Tibial artery (tissue), 4 donors: ENCODE data around the gene ZRANB2.

Experiments used
- DNase-seq, 2 donors: peaks; one replicate each; pipeline ENCODE4 v3.0.0-alpha.2; 2019
- H3K27ac ChIP-seq, 2 donors: fragments of 200-600 bp; sonication (generic) in 1 of 2; 1 replicate in 1 of 2; 2 replicates in 1 of 2; pipeline ENCODE4 v1.5.1; 2018 to 2019; ENCODE audit warnings: mild to moderate bottlenecking in 1 of 2
- H3K27me3 ChIP-seq, 2 donors: fragments of 200-600 bp; sonication (generic) in 1 of 2; one replicate each; pipeline versions ENCODE4 v1.5.1 to v1.6.0; 2016 to 2019
- H3K36me3 ChIP-seq, 3 donors: fragments of 200-600 bp; sonication (generic) in 2 of 3; one replicate each; pipeline ENCODE4 v1.5.1; 2016 to 2019; ENCODE audit warnings: mild to moderate bottlenecking in 2 of 3
- H3K4me1 ChIP-seq, 4 donors: fragments of 200-600 bp; sonication (generic) in 2 of 4; 1 replicate in 3 of 4; 2 replicates in 1 of 4; pipeline ENCODE4 v1.5.1; 2016 to 2019
- H3K4me3 ChIP-seq, 2 donors: fragments of 200-600 bp; sonication (generic) in 1 of 2; 1 replicate in 1 of 2; 2 replicates in 1 of 2; pipeline ENCODE4 v1.5.1; 2018 to 2019; ENCODE audit warnings: mild to moderate bottlenecking in 2 of 2
- H3K9me3 ChIP-seq, 3 donors: fragments of 200-600 bp; sonication (generic) in 1 of 3; one replicate each; pipeline ENCODE4 v1.5.1; 2016 to 2019
- intact Hi-C: fragments of 100-400 bp; cut with DNase I; formaldehyde crosslinking; loops from one replicate; pipeline ENCODE4 v1.15.0; 2023; ENCODE audit warnings: low total_unique reads
- TF ChIP-seq, protein P1 (sequence below), 2 experiments: fragments of 200-600 bp in 1 of 2; fragments of 450-650 bp in 1 of 2; IDR thresholded peaks; one replicate each; pipeline ENCODE4 v1.5.1; 2017 to 2019; ENCODE audit warnings: antibody characterized with exemption in 2 of 2, mild to moderate bottlenecking in 1 of 2, moderate library complexity in 1 of 2

ZRANB2 gene

DNA sequence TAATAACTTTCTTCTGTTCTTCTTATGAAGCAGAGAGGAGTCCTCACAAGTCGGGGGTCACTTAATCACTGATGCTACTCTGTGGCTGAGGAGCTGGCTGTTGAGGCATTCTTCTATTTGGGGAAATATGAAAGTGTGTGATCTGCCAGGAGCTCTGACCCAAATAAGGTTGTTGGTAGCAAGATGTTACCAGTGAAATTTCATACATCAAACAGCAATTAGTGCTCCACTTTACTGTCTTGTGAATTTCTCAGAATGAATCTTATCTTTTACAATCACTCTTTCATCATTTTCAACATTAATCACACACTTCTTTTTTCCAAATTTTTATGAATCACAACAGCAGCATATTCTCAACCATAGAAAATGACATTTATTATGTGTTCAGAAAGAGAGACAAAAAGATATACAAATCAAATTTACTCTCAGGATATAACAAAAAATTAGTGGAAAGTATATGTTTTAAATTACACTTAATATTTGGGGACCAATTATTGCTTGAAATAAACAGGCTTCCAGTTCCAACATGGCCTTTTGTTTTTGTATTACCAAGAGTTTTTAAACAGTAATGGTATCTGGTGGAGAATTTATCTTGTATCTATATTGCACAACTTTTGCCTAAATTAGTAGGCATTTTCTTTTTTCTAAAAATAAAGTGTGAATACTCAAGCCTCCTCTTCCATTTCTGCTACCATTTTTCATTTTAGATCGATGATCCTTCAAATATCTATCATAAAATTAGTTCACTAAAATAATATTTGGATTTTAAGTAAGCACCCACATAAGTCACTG is 42.8 kb downstream of the ZRANB2 start:
- no peaks in the 10 kb centered on the region for H3K36me3 ChIP-seq
- no peak for DNase-seq
- H3K27me3 ChIP-seq = no peaks in the 10 kb centered on the region
- H3K4me1 ChIP-seq = peaks cover 4 to 67% (median 7%) of the 10 kb centered on the region in 4 donors
- peak overlapping the region; percentile 32 to 42 for H3K27ac ChIP-seq
- H3K4me3 ChIP-seq = peak overlapping the region in 1 of 2 donors; percentile 5
- no peaks in the 10 kb centered on the region for H3K9me3 ChIP-seq
- TF ChIP-seq, protein P1, sequence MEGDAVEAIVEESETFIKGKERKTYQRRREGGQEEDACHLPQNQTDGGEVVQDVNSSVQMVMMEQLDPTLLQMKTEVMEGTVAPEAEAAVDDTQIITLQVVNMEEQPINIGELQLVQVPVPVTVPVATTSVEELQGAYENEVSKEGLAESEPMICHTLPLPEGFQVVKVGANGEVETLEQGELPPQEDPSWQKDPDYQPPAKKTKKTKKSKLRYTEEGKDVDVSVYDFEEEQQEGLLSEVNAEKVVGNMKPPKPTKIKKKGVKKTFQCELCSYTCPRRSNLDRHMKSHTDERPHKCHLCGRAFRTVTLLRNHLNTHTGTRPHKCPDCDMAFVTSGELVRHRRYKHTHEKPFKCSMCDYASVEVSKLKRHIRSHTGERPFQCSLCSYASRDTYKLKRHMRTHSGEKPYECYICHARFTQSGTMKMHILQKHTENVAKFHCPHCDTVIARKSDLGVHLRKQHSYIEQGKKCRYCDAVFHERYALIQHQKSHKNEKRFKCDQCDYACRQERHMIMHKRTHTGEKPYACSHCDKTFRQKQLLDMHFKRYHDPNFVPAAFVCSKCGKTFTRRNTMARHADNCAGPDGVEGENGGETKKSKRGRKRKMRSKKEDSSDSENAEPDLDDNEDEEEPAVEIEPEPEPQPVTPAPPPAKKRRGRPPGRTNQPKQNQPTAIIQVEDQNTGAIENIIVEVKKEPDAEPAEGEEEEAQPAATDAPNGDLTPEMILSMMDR (IDR thresholded peaks at IDR 0.05) = no peak
- intact Hi-C loops = no loop called here

DNA sequence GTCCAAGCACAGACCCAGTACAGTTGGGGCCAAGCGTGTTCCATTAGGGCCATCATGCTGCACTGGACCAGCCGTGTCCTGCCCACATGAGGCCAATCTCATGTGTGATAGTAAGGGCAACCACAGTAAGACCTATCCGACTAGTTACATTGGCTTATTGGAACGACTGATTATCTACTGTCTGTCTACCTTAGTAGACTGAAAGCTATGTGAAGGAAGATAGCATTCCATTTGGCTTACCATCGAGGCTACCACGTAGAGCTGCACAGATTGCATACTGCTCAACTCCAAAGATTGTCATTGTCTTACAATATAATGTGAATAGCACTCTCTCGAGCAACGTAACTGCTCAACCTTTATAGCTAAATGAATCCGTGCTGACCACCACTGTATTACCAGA is 43.8 kb downstream of the ZRANB2 start:
- DNase-seq = no peak
- H3K4me3 ChIP-seq = no peak overlapping the region
- H3K9me3 ChIP-seq = no peaks in the 10 kb centered on the region
- H3K27ac ChIP-seq = peak overlapping the region; percentile 32 to 42
- no peaks in the 10 kb centered on the region for H3K36me3 ChIP-seq
- intact Hi-C loops = no loop called here
- H3K4me1 ChIP-seq = peaks cover 0 to 67% (median 8%) of the 10 kb centered on the region in 4 donors
- TF ChIP-seq, protein P1 (IDR thresholded peaks at IDR 0.05) = no peak
- no peaks in the 10 kb centered on the region for H3K27me3 ChIP-seq

DNA sequence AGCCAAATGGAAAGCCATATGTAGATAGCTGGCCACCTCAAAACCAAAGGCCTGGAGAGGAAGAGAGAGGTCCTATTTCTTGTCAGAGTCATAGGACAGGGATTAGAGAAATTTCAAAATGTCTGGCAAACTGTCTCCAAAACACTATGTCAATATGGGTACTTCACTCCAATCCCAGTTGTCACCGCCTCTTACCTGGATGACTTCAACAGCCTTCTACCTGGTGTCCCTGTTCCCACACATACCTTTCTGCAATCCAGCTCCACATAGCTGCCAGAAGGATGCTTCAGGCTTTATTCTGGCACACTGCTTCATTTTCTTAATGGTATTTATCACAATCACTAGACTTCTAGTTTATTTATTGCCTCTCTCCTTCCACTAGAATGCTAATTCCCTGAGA is 47.7 kb downstream of the ZRANB2 start:
- DNase-seq = no peak
- intact Hi-C loops = no loop called here
- H3K27ac ChIP-seq = peak overlapping the region; percentile 34 to 61
- no peaks in the 10 kb centered on the region for H3K27me3 ChIP-seq
- H3K4me3 ChIP-seq = no peak overlapping the region
- TF ChIP-seq, protein P1 (IDR thresholded peaks at IDR 0.05) = no peak
- no peaks in the 10 kb centered on the region for H3K36me3 ChIP-seq
- H3K4me1 ChIP-seq = peaks cover 0 to 79% (median 13%) of the 10 kb centered on the region in 4 donors
- H3K9me3 ChIP-seq = no peaks in the 10 kb centered on the region

DNA sequence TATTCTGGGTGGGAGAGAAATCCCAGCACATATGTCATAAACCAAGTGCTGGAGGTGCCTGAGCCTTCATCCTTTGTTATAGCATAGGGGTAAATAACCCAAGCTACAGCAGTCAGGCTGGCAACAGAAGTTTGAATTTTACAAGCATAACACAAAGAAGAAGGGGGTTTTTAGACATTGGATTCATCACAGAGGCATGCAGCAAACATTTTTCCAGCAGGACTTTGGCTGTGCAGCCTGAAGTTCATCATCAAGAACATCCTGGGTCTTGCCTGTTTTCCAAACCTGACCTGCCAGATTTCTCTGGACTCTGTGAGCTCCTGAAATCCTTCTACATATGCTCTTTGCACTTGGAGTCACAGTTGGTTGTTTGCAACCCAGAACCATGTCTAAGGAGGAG is 49.4 kb downstream of the ZRANB2 start:
- Histone ChIP-seq H3K27ac (peak overlapping the region; percentile 34 to 61), H3K27me3 (no peaks in the 10 kb centered on the region), H3K4me1 (peaks cover 0 to 81% (median 13%) of the 10 kb centered on the region in 4 donors), H3K9me3 (no peaks in the 10 kb centered on the region), H3K4me3 (no peak overlapping the region), H3K36me3 (no peaks in the 10 kb centered on the region)
- no peak for DNase-seq
- TF ChIP-seq, protein P1 (IDR thresholded peaks at IDR 0.05) = no peak
- intact Hi-C loops = no loop called here

DNA sequence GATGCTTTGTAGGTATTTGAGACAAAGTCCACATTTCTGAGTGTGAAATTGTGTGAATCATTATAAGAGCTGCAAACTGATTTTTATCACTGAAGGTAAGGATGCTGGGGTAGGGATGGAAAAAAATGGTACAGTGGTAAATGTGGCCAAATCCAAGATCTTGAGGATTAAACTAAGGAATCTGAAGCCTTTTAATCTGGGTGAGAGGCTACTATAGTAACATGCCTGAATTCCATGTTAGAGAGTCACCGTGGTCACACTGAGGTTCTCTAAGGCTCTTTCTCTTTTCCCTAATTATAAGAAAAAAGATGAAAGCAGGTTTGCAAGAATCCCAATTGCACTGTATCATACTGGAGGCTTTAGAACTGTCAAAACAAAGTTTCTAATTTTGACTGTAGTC is 50.8 kb downstream of the ZRANB2 start:
- Histone ChIP-seq H3K27me3 (no peaks in the 10 kb centered on the region), H3K27ac (peak overlapping the region; percentile 55 to 61), H3K9me3 (no peaks in the 10 kb centered on the region), H3K36me3 (no peaks in the 10 kb centered on the region), H3K4me1 (peaks cover 0 to 81% (median 13%) of the 10 kb centered on the region in 4 donors), H3K4me3 (no peak overlapping the region)
- DNase-seq = no peak
- TF ChIP-seq, protein P1 (IDR thresholded peaks at IDR 0.05) = no peak
- intact Hi-C loops = no loop called here
